Neuron (in vitro differentiated cells): ENCODE results near the gene VTA1.

ENCODE experiments used
- H2AFZ ChIP-seq: one replicate; pipeline ENCODE4 v1.6.1; 2013; ENCODE audit warnings: low read depth, mild to moderate bottlenecking, inconsistent platforms, low read length, moderate library complexity
- H3K27me3 ChIP-seq: one replicate; pipeline ENCODE4 v1.6.1; 2013; ENCODE audit warnings: low read length; ENCODE audit not compliant: insufficient read depth
- H3K36me3 ChIP-seq: one replicate; pipeline ENCODE4 v1.6.1; 2013; ENCODE audit warnings: low read length; ENCODE audit not compliant: insufficient read depth
- H3K4me1 ChIP-seq: one replicate; pipeline ENCODE4 v1.6.1; 2013; ENCODE audit warnings: low read length; ENCODE audit not compliant: insufficient read depth
- H3K4me3 ChIP-seq: 2 replicates; pipeline ENCODE4 v1.5.1; 2013; ENCODE audit warnings: mild to moderate bottlenecking, low read length, moderate library complexity
- H3K9me3 ChIP-seq: one replicate; pipeline ENCODE4 v1.6.1; 2013; ENCODE audit warnings: low read length

The VTA1 gene

DNA sequence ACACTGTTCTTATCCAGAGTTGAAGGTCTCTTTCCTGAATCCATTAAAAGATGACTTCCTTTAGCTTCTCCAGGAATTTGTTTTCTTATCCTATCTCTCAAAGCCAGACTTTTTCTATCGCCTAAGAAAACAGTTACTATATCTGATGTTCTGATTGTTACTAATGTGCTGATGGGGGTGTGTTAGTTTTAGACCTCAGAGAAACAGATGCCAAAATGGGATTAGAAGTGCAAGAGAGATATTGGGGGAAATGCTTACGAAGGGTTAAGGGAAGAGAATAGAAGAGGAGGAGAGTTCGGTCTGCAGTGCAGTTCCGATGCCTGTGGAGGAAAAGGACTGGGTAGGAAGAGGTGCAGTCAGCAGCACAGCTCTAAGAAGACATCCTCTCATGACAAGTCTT is 119.0 kb downstream of the VTA1 start:
- Histone ChIP-seq H3K36me3 (no peaks in the 10 kb centered on the region), H3K4me3 (no peak overlapping the region), H3K9me3 (no peaks in the 10 kb centered on the region), H3K27me3 (no peaks in the 10 kb centered on the region), H2AFZ (no peak overlapping the region), H3K4me1 (no peaks in the 10 kb centered on the region)

DNA sequence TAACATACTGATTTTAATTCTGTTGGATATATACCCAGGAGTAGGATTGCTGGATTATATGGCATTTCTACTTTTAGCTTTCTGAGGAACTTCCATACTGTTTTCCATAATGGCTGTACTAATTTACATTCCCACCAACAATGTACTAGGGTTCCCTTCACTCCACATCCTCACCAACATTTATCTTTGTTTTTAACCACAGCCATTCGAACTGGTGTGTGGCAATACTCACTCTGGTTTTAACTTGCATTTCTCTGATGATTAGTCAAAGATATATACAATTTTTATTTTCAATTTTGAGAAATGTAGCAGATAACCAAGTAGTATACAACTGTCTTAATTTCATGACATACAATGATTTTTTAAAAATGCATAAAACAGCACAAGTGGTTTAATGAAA is 124.4 kb downstream of the VTA1 start:
- no peaks in the 10 kb centered on the region for H3K36me3 ChIP-seq
- H3K9me3 ChIP-seq, result no peaks in the 10 kb centered on the region
- no peak overlapping the region for H3K4me3 ChIP-seq
- H2AFZ ChIP-seq, result no peak overlapping the region
- H3K4me1 ChIP-seq, result no peaks in the 10 kb centered on the region
- no peaks in the 10 kb centered on the region for H3K27me3 ChIP-seq
